ENCODE results near the gene PLEKHM2. TPM values are rescaled to one million over a fixed set of nuclear protein-coding genes. Genes with fewer than 3 reads are reported as not detected.

Gene PLEKHM2
- polyA plus RNA-seq, 1 donor from 2014 or later: 40.1 TPM

DNA sequence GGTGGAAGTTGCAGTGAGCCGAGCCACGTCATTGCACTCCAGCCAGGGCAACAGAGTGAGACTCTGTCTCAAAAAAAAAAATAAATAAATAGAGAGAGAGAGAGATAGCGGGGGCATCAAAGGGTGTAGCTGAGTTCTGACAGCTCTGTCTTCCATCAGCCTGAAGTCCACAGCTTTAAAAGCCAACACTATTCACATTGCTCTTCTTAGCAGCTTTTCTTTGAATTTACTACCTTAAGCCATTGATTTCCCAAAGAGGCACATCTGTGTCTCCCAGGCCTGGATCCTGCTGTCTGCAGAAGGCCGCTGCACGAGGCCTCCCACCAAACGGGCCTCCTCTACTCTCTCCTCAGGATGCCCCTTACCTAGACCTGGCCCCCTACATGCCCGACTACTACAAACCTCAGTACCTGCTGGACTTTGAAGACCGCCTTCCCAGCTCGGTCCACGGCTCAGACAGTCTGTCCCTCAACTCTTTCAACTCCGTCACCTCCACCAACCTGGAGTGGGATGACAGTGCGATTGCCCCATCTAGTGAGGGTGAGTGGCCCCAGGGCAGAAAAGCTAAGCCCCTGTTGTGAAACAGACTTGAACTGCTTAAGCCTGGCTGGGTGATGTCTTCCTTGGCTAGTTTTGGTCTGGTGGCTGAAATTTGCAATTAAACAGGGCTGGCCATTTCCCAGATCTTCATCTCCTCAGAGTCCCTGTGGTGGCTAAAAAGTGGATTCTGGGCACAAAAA lies 35.4 kb downstream of the PLEKHM2 start:
- Histone ChIP-seq H3K36me3 (ENCODE audit: insufficient read depth, low read length) (no peaks in the 10 kb centered on the region), H3F3A (ENCODE audit: insufficient read depth, low read length, poor library complexity, severe bottlenecking) (no peaks in the 10 kb centered on the region), H2AFZ (ENCODE audit: low read depth, low read length) (no peak overlapping the region), H4K20me1 (ENCODE audit: insufficient read depth) (no peaks in the 10 kb centered on the region), H3K79me2 (replicated peaks; ENCODE audit: insufficient read depth, low read length) (no peaks in the 10 kb centered on the region), H3K9me2 (ENCODE audit: insufficient read depth, low read length) (no peaks in the 10 kb centered on the region), H3K9me3 (ENCODE audit: low read length) (no peaks in the 10 kb centered on the region), H3K4me3 (ENCODE audit: low read length) (no peak overlapping the region), H3K27ac (ENCODE audit: low read length) (no peak overlapping the region), H3K27me3 (ENCODE audit: insufficient read depth, low read depth, low read length) (no peaks in the 10 kb centered on the region), H3K9ac (ENCODE audit: low read length) (no peak overlapping the region), H3K4me2 (ENCODE audit: low read length) (no peak overlapping the region)
- TF ChIP-seq EZH2 (IDR thresholded peaks at IDR 0.05; ENCODE audit: borderline replicate concordance, insufficient read depth, low read length, poor library complexity, severe bottlenecking) (no peak), POLR2AphosphoS5 (IDR thresholded peaks at IDR 0.05) (no peak), TAF1 (IDR thresholded peaks at IDR 0.05; ENCODE audit: low read depth) (no peak), EP300 (conservative IDR thresholded peaks at IDR 0.05; ENCODE audit: poor library complexity, severe bottlenecking) (no peak)
- TF ChIP-seq, protein P1, sequence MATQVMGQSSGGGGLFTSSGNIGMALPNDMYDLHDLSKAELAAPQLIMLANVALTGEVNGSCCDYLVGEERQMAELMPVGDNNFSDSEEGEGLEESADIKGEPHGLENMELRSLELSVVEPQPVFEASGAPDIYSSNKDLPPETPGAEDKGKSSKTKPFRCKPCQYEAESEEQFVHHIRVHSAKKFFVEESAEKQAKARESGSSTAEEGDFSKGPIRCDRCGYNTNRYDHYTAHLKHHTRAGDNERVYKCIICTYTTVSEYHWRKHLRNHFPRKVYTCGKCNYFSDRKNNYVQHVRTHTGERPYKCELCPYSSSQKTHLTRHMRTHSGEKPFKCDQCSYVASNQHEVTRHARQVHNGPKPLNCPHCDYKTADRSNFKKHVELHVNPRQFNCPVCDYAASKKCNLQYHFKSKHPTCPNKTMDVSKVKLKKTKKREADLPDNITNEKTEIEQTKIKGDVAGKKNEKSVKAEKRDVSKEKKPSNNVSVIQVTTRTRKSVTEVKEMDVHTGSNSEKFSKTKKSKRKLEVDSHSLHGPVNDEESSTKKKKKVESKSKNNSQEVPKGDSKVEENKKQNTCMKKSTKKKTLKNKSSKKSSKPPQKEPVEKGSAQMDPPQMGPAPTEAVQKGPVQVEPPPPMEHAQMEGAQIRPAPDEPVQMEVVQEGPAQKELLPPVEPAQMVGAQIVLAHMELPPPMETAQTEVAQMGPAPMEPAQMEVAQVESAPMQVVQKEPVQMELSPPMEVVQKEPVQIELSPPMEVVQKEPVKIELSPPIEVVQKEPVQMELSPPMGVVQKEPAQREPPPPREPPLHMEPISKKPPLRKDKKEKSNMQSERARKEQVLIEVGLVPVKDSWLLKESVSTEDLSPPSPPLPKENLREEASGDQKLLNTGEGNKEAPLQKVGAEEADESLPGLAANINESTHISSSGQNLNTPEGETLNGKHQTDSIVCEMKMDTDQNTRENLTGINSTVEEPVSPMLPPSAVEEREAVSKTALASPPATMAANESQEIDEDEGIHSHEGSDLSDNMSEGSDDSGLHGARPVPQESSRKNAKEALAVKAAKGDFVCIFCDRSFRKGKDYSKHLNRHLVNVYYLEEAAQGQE (IDR thresholded peaks at IDR 0.05; ENCODE audit: borderline replicate concordance): no peak
- TF ChIP-seq, protein P2, sequence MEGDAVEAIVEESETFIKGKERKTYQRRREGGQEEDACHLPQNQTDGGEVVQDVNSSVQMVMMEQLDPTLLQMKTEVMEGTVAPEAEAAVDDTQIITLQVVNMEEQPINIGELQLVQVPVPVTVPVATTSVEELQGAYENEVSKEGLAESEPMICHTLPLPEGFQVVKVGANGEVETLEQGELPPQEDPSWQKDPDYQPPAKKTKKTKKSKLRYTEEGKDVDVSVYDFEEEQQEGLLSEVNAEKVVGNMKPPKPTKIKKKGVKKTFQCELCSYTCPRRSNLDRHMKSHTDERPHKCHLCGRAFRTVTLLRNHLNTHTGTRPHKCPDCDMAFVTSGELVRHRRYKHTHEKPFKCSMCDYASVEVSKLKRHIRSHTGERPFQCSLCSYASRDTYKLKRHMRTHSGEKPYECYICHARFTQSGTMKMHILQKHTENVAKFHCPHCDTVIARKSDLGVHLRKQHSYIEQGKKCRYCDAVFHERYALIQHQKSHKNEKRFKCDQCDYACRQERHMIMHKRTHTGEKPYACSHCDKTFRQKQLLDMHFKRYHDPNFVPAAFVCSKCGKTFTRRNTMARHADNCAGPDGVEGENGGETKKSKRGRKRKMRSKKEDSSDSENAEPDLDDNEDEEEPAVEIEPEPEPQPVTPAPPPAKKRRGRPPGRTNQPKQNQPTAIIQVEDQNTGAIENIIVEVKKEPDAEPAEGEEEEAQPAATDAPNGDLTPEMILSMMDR (IDR thresholded peaks at IDR 0.05; ENCODE audit: poor library complexity, severe bottlenecking): no peak

DNA sequence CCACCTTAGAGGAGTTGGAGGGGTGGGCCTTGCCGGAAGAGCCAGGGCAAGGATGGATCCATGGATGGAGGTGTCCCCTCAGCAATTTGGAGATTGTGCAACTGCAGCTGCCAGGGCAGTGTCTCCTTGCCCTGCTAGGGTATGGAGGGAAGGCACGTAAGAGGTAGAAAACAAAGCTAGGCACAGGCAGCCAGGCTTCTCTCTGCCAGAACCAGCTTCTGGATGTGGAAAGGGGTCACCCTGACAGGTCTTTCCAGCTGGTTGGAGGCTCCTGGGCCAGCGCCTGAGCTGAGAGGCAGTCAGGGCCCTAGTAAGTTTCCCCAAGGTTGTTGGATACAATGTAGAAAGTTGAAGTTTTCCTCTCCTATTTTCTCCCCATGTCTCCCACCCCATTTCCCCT lies 36.7 kb downstream of the PLEKHM2 start:
- no peak overlapping the region for H3K27ac ChIP-seq (ENCODE audit: low read length)
- no peaks in the 10 kb centered on the region for H3K9me3 ChIP-seq (ENCODE audit: low read length)
- H2AFZ ChIP-seq (ENCODE audit: low read depth, low read length): no peak overlapping the region
- TF ChIP-seq SMC3 (conservative IDR thresholded peaks at IDR 0.05; ENCODE audit: poor library complexity) (no peak), EP300 (conservative IDR thresholded peaks at IDR 0.05; ENCODE audit: poor library complexity, severe bottlenecking) (no peak), POLR2AphosphoS5 (IDR thresholded peaks at IDR 0.05) (no peak), TAF1 (IDR thresholded peaks at IDR 0.05; ENCODE audit: low read depth) (no peak), RAD21 (conservative IDR thresholded peaks at IDR 0.05) (no peak), EZH2 (IDR thresholded peaks at IDR 0.05; ENCODE audit: borderline replicate concordance, insufficient read depth, low read length, poor library complexity, severe bottlenecking) (no peak), MXI1 (conservative IDR thresholded peaks at IDR 0.05; ENCODE audit: poor library complexity, severe bottlenecking) (no peak)
- TF ChIP-seq, protein P2 (IDR thresholded peaks at IDR 0.05; ENCODE audit: poor library complexity, severe bottlenecking): no peak
- TF ChIP-seq, protein P1 (IDR thresholded peaks at IDR 0.05; ENCODE audit: borderline replicate concordance): no peak
- H3K4me3 ChIP-seq (ENCODE audit: low read length): no peak overlapping the region
- H3K4me2 ChIP-seq (ENCODE audit: low read length): no peak overlapping the region
- H3K9me2 ChIP-seq (ENCODE audit: insufficient read depth, low read length): no peaks in the 10 kb centered on the region
- no peaks in the 10 kb centered on the region for H3K27me3 ChIP-seq (ENCODE audit: insufficient read depth, low read depth, low read length)
- H3K9ac ChIP-seq (ENCODE audit: low read length): no peak overlapping the region
- no peaks in the 10 kb centered on the region for H3K79me2 ChIP-seq (replicated peaks; ENCODE audit: insufficient read depth, low read length)
- H4K20me1 ChIP-seq (ENCODE audit: insufficient read depth): no peaks in the 10 kb centered on the region
- H3F3A ChIP-seq (ENCODE audit: insufficient read depth, low read length, poor library complexity, severe bottlenecking): no peaks in the 10 kb centered on the region
- H3K36me3 ChIP-seq (ENCODE audit: insufficient read depth, low read length): no peaks in the 10 kb centered on the region
